LNCAP (cell line): Measurements from ENCODE around the gene PEX7.

Experiments used
- TF ChIP-seq, protein P1 (sequence below): fragments of 450-650 bp; IDR thresholded peaks from 2 replicates; pipeline ENCODE4 v1.5.1; 2017; ENCODE audit warnings: mild to moderate bottlenecking

PEX7 gene

DNA sequence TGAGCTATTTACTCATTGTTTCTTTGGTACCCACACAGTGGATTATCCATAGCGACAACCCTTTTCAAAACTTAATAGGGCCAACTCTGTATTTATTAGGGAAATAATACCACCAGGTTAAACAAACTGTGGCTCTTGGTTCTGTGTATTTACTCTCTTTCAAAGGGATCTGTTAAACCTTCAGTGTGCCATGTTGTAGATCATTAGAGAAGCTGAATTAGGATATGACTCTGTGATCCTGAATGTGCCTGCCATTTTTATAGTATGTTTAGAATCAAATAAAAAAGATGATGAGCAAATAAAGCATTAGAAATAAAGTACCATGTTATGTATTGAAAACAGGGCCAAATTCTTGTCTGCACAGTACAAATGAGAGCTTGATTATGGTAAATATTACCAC lies 74.7 kb downstream of the PEX7 start:
- TF ChIP-seq, protein P1, sequence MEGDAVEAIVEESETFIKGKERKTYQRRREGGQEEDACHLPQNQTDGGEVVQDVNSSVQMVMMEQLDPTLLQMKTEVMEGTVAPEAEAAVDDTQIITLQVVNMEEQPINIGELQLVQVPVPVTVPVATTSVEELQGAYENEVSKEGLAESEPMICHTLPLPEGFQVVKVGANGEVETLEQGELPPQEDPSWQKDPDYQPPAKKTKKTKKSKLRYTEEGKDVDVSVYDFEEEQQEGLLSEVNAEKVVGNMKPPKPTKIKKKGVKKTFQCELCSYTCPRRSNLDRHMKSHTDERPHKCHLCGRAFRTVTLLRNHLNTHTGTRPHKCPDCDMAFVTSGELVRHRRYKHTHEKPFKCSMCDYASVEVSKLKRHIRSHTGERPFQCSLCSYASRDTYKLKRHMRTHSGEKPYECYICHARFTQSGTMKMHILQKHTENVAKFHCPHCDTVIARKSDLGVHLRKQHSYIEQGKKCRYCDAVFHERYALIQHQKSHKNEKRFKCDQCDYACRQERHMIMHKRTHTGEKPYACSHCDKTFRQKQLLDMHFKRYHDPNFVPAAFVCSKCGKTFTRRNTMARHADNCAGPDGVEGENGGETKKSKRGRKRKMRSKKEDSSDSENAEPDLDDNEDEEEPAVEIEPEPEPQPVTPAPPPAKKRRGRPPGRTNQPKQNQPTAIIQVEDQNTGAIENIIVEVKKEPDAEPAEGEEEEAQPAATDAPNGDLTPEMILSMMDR, result no peak

DNA sequence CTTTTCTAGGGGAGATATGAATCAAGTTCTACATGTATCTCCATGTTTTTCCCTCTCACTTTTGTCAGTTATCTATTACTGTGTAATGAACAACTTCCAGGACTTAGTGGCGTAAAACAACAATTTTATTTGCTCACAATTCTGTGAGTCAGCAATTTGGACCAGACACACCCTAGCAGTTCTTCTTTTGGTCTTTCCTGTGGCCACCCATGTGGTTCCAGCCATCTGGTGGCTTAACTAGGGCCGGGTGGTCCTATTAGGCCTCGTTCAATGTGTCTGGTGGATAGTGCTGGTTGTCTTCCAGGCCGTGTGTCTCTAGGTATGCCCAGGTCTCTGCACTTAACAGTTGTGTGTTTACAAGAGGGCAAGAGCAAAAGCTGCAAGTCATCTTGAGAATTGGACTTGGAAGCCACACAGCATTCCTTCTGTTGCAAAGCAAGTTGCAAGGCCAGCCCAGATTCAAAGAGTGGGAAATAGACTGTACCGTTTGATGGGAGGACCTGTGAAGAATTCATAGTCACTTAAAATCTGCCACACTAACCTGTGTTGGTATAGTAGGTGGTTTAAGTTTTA lies 78.9 kb downstream of the PEX7 start:
- TF ChIP-seq, protein P1, result no peak

DNA sequence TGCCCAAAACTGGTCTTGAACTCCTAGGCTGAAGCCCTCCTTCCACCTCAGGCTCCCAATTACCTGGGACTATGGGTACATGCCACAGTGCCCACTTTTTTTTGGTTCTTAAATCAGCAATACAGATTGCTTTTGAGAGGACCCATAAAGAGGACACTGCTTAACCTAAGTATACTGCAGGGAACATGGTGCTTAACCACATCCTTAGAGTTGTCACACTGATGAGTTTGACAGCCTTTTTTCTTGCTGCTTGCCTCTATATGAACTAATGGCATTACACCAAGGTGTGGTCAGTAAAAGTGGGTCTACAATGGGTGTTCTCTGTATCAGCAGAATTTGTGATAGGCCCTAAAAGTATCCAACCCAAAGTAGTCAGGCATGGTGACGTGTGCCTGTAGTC lies 92.6 kb downstream of the PEX7 start:
- TF ChIP-seq, protein P1, result no peak

DNA sequence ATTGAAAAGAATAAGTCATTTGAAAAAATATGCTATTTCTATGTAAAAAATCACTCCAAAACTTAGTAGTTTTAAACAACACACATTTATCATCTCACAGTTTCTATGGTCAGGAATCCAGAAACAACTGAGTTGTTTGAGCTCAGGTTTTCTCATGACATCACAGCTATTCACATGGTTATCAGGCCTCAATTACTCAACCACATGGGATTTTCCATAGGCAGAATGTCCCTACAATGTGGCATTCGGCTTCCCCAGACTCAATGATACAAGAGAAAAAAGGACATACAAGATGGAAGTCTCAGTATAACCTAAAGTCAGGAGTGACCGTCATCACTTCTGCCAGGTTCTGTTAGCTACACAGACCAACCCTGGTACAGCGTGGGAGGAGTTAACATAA lies 96.3 kb downstream of the PEX7 start:
- TF ChIP-seq, protein P1, result no peak

DNA sequence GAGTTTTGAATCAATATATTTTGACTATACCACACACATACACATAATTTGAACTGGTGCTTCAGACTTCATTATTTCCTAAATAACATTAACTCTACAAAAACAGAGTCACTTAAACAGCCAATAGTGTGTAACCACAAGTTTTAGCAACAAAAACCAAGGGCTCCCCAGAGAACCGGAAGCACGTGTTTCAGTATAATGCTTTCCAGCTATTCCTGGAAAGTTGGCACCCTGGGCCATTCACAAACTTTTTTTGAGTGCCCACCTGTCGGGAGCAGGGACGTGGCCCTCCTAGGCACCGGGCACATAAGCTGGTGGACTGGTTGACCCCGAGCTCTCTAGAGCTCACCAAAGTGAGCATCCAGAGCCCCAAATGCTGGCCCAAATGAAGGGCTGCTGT lies 97.8 kb downstream of the PEX7 start:
- TF ChIP-seq, protein P1, result no peak

DNA sequence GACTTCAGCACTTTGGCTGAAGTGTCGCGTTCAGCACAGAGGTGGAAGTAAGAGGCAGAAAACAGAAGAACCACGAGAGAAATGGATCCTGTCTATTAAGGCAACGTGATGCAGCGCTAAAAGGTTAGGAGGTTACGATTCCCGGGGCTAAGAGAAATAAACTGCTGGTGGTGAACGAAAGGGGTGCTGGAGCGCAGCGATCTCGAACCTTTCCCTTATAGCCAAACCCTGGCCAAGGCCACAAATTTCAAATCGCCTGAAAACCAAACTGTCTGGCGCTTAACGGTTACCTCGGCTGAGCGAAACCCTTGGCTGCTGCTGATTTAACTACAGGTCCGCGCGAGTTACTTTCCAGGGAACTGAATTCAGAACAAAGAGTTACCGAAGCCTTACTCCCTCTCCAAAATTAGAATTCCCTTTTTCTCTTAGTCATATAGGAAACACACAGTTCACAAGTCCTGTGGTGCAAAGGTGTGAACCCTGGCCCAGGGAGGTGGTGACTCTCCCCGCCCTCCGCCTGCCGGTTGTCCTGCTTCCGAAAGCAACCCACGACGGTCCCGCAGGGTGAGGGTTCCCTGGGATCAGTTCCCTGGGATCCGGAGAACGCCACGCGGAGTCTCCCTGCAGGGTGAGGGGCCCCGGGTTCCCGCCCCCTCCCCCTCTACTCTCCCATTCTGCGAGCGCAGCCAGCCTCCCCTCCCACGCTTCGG lies 98.4 kb downstream of the PEX7 start:
- TF ChIP-seq, protein P1, result no peak

DNA sequence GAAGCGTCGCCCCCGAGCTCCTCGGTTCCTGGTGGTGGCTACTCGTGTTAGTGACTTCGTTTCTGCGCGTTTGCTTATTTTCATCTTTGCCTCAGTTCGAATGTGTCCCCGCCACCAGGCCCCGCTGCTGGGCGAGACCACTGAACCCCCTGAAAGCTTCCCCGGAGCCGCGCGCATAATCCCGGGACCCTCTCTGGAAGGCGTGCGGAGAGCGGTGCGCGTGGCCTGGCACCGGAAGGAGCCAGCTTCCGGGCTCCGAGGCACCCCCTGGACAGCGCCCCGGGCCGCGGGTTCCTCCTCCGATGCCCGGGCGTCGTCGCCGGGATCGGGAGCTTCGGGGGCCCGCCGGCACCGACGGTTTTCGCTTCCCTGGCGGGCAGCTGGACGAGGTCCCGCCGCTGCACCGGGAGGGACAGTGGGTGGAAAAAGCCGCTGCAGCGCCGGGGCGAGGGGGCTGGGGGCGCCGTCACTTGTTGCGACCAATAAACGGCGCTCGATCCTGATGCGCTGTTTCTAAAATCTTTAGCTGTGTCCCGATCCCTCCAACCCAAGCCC lies 99.1 kb downstream of the PEX7 start:
- TF ChIP-seq, protein P1, result no peak
